ENCODE measurements around the gene ST7L.
A peak's percentile ranks its signal among the peaks of the same experiment; 100 is the strongest.
"Not testable (repeated sequence)": the region's sequence is repeated elsewhere in the genome, so short reads cannot be mapped to it uniquely, and the experiment has no call there.

ST7L gene, protein sequence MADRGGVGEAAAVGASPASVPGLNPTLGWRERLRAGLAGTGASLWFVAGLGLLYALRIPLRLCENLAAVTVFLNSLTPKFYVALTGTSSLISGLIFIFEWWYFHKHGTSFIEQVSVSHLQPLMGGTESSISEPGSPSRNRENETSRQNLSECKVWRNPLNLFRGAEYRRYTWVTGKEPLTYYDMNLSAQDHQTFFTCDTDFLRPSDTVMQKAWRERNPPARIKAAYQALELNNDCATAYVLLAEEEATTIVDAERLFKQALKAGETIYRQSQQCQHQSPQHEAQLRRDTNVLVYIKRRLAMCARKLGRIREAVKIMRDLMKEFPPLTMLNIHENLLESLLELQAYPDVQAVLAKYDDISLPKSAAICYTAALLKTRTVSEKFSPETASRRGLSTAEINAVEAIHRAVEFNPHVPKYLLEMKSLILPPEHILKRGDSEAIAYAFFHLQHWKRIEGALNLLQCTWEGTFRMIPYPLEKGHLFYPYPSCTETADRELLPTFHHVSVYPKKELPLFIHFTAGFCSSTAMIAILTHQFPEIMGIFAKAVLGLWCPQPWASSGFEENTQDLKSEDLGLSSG

DNA sequence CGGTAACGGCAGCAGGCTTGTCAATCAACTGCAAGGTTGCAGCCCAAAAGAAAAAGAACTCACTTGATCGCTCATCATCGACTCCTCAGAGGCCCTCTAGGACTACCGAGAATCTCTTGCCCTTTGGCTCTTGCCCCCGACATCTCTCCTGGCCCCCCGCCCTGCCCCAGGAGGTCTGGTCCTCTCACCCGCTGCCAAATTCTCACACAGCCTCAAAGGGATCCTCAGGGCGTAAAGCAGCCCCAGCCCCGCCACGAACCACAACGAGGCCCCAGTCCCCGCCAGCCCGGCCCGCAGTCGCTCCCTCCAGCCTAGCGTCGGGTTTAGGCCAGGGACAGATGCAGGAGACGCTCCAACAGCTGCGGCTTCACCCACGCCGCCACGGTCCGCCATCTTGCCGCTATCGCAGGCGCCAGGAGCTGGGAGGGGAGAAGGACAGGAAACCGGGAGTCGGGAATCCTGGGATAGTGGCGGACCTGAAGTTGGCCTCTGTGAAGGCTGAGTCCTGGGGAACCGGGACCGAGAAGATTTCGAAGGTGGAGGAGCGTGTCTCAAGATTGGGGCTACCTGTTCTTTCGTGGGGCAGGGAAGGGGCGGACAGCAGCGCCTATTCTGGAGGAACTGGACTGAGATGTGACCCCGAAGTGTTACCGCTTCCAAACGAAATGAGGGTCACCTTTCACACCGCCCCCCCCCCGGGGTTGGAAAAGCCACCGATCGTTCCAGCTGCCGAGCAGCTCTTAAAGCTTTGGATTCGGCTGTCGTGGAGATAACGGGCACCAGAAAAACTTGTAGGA, at the start of gene ST7L:
Gene ST7L, minus strand, starts transcription at position 421 of the 797 bp plus-strand sequence. Its CDS starts 28 bp downstream, at position 393.
- peak; percentile 82 for DNase-seq (ENCODE audit: low spot score)

DNA sequence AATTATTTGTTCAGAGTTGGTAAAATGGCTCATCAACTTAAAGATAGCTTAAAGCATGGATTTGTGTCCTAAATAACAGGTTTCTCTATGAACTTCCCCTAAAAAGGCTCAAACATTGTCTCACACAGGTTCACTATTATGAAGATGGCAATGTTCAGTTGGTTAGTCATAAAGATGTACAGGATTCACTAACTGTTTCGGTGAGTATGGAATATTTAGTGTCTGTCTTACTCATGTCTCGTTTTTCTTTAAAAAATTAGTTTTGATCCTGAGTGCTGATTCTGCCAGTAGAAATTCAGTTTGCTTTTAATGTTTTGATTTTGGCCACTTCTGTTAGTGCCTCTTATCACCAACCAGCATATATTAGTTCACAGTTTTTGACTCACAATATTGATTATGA, 48.0 kb upstream of the ST7L start:
- no peak for DNase-seq (ENCODE audit: low spot score)

- DNase-seq (ENCODE audit: low spot score): no peak
Observed at GRCh38 chr1:112665857-112666256, 46.9 kb upstream of the ST7L start.

DNA sequence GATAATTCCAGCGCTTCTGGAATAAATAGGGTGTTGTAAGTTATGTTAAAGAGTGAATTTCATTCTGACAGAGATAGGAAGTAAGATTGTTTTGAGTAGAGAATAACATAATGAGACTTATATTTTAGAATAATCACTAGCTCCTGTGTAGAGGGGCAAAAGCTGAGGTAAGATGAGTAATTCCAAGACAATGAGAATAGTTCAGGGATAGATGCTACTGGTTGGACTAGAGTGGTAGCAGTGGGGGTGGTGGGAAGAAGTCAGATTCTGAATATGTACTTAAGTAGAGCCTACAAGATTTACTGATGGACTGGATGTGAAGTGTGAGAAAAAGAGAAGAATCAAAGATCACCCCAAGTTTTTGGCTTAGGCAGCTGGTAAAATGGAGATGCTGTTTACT, 32.3 kb upstream of the ST7L start:
- DNase-seq (ENCODE audit: low spot score): no peak

DNA sequence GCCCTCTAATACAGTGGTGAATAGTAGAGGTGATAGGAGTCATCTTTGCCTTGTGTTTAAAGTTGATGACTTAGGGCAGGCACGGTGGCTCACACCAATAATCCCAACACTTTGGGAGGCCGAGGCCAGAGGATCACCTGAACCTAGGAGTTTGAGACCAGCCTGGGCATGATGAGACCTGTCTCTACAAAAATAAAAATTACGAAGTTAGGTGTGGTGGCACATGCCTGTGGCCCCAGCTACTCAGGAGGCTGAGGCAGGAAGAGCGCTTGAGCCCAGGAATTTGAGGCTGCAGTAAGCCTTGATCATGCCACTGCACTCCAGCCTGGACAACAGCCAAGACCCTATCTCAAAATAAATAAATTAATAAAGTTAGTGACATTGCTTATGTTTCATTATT, 27.3 kb upstream of the ST7L start:
- no peak for DNase-seq (ENCODE audit: low spot score)

DNA sequence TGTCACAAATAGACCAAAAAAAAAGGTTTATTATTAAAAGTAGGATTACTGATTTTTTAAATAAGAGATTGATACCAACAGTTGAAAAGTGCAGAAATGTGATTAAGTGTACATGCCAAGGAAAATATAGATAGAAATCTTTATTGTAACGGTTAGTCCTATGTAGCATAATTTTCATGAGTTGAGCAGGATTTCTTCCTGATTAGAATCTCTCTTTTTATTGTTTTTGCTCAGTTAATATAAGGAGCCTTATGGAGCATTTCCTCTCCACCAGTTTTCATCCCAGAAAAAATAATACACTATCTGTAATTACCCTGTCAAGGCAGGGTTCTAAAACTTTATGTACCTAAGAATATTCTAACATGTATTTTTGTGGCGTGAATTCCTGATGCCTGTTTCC, 24.1 kb upstream of the ST7L start:
- DNase-seq (ENCODE audit: low spot score): no peak

DNA sequence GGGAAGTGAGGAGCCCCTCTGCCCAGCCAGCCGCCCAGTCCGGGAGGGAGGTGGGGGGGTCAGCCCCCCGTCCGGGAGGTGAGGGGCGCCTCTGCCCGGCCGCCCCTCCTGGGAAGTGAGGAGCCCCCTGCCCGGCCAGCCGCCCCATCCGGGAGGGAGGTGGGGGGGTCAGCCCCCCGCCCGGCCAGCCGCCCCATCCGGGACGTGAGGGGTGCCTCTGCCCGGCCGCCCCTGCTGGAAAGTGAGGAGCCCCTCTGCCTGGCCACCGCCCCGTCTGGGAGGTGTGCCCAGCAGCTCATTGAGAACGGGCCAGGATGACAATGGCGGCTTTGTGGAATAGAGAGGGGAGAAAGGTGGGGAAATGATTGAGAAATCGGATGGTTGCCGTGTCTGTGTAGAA, 21.5 kb upstream of the ST7L start:
- not testable (repeated sequence) for DNase-seq (ENCODE audit: low spot score)

- no peak for DNase-seq (ENCODE audit: low spot score)
Observed at GRCh38 chr1:112638110-112638428, 19.1 kb upstream of the ST7L start.

GRCh38 chr1:112637254-112638109, 18.5 kb upstream of the ST7L start:
- DNase-seq (ENCODE audit: low spot score): peak; percentile 54

GRCh38 chr1:112636597-112637253, 17.8 kb upstream of the ST7L start:
- DNase-seq (ENCODE audit: low spot score): no peak

- no peak for DNase-seq (ENCODE audit: low spot score)
Observed at GRCh38 chr1:112636056-112636455, 17.1 kb upstream of the ST7L start.

DNA sequence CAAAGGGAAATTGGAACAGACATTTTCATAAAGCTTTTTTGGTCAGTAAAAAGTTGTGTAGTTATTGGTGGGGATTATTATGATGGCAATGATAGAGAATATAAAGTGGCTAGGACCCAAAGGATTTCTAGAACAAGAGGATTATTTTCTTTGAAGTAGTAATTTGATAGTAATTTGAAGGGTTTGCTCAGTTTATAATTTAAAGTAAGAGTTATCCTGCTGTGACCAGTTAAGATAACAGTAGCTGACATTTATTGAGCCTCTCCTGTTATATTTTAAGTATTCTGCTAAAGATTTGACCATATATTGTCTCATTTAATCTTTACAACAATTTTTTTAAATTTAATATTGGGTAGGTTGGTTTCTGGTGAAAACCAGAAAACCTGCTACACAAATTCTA, 15.4 kb upstream of the ST7L start:
- no peak for DNase-seq (ENCODE audit: low spot score)

GRCh38 chr1:112633628-112634027, 14.7 kb upstream of the ST7L start:
- no peak for DNase-seq (ENCODE audit: low spot score)

DNA sequence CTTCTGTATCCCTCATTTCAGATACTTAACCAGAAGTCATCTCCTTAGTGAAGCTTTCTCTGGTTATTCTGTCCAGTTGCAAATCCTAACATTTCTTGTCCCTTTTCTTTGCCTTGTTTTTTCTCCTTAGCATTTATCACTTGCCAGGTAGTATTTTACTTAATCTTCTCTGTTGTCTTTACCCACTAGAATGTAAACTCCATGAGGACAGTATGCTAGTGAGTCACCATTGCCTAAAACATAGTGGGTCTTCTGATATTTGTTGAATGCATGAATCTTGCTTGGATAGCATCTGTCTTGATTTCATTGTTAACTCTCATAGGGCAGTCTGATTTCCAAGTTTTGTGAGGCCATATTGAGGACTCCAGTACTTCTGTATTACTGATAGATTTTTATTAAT, 10.3 kb upstream of the ST7L start:
- no peak for DNase-seq (ENCODE audit: low spot score)

DNA sequence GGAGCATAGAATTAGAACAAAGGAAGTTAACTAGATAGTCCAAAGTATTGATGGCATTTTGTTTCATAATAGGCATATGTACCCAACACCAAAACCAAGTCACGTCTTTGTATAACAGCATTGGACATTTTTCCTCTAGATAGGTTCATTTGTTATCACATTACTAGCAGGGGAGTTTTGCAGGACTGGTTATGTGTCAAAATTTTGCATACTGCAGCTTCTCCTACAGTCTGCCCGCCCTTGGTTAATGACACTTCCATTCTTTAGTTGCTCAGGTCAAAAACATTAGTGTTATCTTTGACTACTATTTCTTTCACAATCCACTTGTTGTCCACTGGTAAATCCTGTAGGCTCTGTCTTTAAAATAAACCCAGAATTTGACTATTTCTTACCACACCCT, 9.6 kb upstream of the ST7L start:
- no peak for DNase-seq (ENCODE audit: low spot score)

- no peak for DNase-seq (ENCODE audit: low spot score)
Observed at GRCh38 chr1:112626887-112627286, 7.9 kb upstream of the ST7L start.

DNA sequence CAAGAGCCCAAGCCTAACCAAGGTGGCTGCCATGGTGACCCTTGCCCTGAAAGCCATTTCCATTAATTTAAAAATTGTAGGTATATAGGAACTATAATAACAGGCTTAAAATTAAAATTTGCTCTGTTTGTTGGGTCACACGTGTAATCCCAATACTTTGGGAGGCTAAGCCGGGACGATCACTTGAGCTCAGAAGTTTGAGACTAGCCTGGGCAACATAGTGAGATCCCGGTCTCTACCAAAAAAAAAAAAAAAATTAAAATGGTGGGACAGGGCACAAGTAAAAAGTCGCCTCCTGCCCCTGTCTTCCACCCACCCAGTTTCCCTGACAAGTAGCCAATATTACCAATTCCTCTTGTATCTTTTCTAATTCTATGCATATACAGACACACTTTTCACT, 7.3 kb upstream of the ST7L start:
- no peak for DNase-seq (ENCODE audit: low spot score)

- DNase-seq (ENCODE audit: low spot score): no peak
Observed at GRCh38 chr1:112625696-112626095, 6.8 kb upstream of the ST7L start.

- DNase-seq (ENCODE audit: low spot score): not testable (repeated sequence)
Observed at GRCh38 chr1:112624493-112624892, 5.6 kb upstream of the ST7L start.

- DNase-seq (ENCODE audit: low spot score): no peak
Observed at GRCh38 chr1:112620377-112620695, 1.4 kb upstream of the ST7L start.

GRCh38 chr1:112619518-112620376, 806 bp upstream of the ST7L start, which contains the start of gene CAPZA1:
Gene CAPZA1, plus strand, starts transcription at chr1:112619832. Its CDS starts 13 bp downstream, at chr1:112619845.
- peak; percentile 97 for DNase-seq (ENCODE audit: low spot score)
